Type B pancreatic cell (in vitro differentiated cells): ENCODE data around the gene NUPR1. TPM values are rescaled to one million over a fixed set of nuclear protein-coding genes. Genes with fewer than 3 reads are reported as not detected.

Experiments
- DNase-seq: peaks from one replicate; pipeline ENCODE4 v3.0.0; 2021; ENCODE audit warnings: mixed read lengths; ENCODE audit not compliant: unreplicated experiment; ENCODE audit errors: extremely low spot score
- H3K27ac Mint-ChIP-seq: 2 replicates; pipeline ENCODE4 v1.8.0; 2021; ENCODE audit warnings: mild to moderate bottlenecking, mixed read lengths
- H3K27me3 Mint-ChIP-seq: 2 replicates; pipeline ENCODE4 v1.8.0; 2021; ENCODE audit warnings: mixed read lengths
- H3K36me3 Mint-ChIP-seq: 2 replicates; pipeline ENCODE4 v1.8.0; 2021; ENCODE audit warnings: mixed read lengths
- H3K4me1 Mint-ChIP-seq: one replicate; pipeline ENCODE4 v1.8.0; 2021; ENCODE audit warnings: mixed read lengths; ENCODE audit not compliant: unreplicated experiment
- H3K4me3 Mint-ChIP-seq: 2 replicates; pipeline ENCODE4 v1.8.0; 2021; ENCODE audit warnings: mild to moderate bottlenecking, mixed read lengths
- H3K9me3 Mint-ChIP-seq: 2 replicates; pipeline ENCODE4 v1.8.0; 2021; ENCODE audit warnings: mixed read lengths
- CTCF ChIP-seq: fragments of 200-600 bp; sonication (generic); conservative IDR thresholded peaks from 2 replicates; pipeline ENCODE4 v1.5.0; 2021; ENCODE audit warnings: antibody characterized with exemption, mild to moderate bottlenecking
- total RNA-seq: library from RNA; stranded (reverse); gene quantifications from 2 replicates; pipeline ENCODE4 v1.2.1, GENCODE V29; 2021; ENCODE audit warnings: low replicate concordance

The NUPR1 gene
- total RNA-seq, 1 donor from 2014 or later, result 1.2 TPM

GRCh38 chr16:28526201-28527099, 12.3 kb downstream of the NUPR1 start:
- TF ChIP-seq CTCF, result no peak
- peak overlapping the region; percentile 27 for H3K4me3 Mint-ChIP-seq
- peak overlapping the region; percentile 82 for H3K27ac Mint-ChIP-seq
- H3K36me3 Mint-ChIP-seq, result no peaks in the 10 kb centered on the region
- no peaks in the 10 kb centered on the region for H3K9me3 Mint-ChIP-seq
- H3K27me3 Mint-ChIP-seq, result no peaks in the 10 kb centered on the region
- no peaks in the 10 kb centered on the region for H3K4me1 Mint-ChIP-seq
- DNase-seq, result no peak

- Mint-ChIP-seq H3K9me3 (no peaks in the 10 kb centered on the region), H3K4me3 (no peak overlapping the region), H3K27ac (no peak overlapping the region), H3K36me3 (no peaks in the 10 kb centered on the region), H3K27me3 (no peaks in the 10 kb centered on the region), H3K4me1 (no peaks in the 10 kb centered on the region)
- TF ChIP-seq CTCF, result no peak
- no peak for DNase-seq
These were observed 14.0 kb downstream of the NUPR1 start for GRCh38 chr16:28524681-28525171.

- no peaks in the 10 kb centered on the region for H3K9me3 Mint-ChIP-seq
- DNase-seq, result no peak
- H3K27me3 Mint-ChIP-seq, result no peaks in the 10 kb centered on the region
- TF ChIP-seq CTCF, result no peak
- no peak overlapping the region for H3K27ac Mint-ChIP-seq
- H3K4me3 Mint-ChIP-seq, result no peak overlapping the region
- no peaks in the 10 kb centered on the region for H3K36me3 Mint-ChIP-seq
- H3K4me1 Mint-ChIP-seq, result no peaks in the 10 kb centered on the region
These were observed 16.0 kb downstream of the NUPR1 start for GRCh38 chr16:28522792-28523191.

GRCh38 chr16:28521436-28521835, 17.3 kb downstream of the NUPR1 start:
- Mint-ChIP-seq H3K36me3 (no peaks in the 10 kb centered on the region), H3K27ac (no peak overlapping the region), H3K4me1 (no peaks in the 10 kb centered on the region), H3K4me3 (no peak overlapping the region), H3K27me3 (no peaks in the 10 kb centered on the region), H3K9me3 (no peaks in the 10 kb centered on the region)
- TF ChIP-seq CTCF, result no peak
- no peak for DNase-seq

GRCh38 chr16:28520672-28521071, 18.1 kb downstream of the NUPR1 start:
- Mint-ChIP-seq H3K4me1 (no peaks in the 10 kb centered on the region), H3K36me3 (no peaks in the 10 kb centered on the region)

More at GRCh38 chr16:28520672-28521071, 18.1 kb downstream of the NUPR1 start:
- TF ChIP-seq CTCF, result no peak
- H3K27me3 Mint-ChIP-seq, result no peaks in the 10 kb centered on the region
- H3K4me3 Mint-ChIP-seq, result no peak overlapping the region
- DNase-seq, result no peak
- H3K9me3 Mint-ChIP-seq, result no peaks in the 10 kb centered on the region
- no peak overlapping the region for H3K27ac Mint-ChIP-seq
